ENCODE measurements around the gene LRRC27.
"Not testable (repeated sequence)": the region's sequence is repeated elsewhere in the genome, so short reads cannot be mapped to it uniquely, and the experiment has no call there.

The LRRC27 gene

GRCh38 chr10:132347931-132348267, 15.9 kb downstream of the LRRC27 start:
- no peak for TF ChIP-seq CTCF (IDR thresholded peaks at IDR 0.05; ENCODE audit: insufficient read depth, low read depth, low read length, missing control alignments)
- no peak overlapping the region for H3K4me3 ChIP-seq (ENCODE audit: low read length)
- no peak for DNase-seq (ENCODE audit: low read depth)

GRCh38 chr10:132349766-132350165, 17.8 kb downstream of the LRRC27 start:
- DNase-seq (ENCODE audit: low read depth), result no peak

GRCh38 chr10:132350391-132350790, 18.4 kb downstream of the LRRC27 start:
- no peak for DNase-seq (ENCODE audit: low read depth)
- no peak for TF ChIP-seq CTCF (IDR thresholded peaks at IDR 0.05; ENCODE audit: insufficient read depth, low read depth, low read length, missing control alignments)
- no peak overlapping the region for H3K4me3 ChIP-seq (ENCODE audit: low read length)

More at GRCh38 chr10:132349766-132350165, 17.8 kb downstream of the LRRC27 start:
- H3K4me3 ChIP-seq (ENCODE audit: low read length), result no peak overlapping the region
- TF ChIP-seq CTCF (IDR thresholded peaks at IDR 0.05; ENCODE audit: insufficient read depth, low read depth, low read length, missing control alignments), result no peak

GRCh38 chr10:132350946-132351345, 19.0 kb downstream of the LRRC27 start:
- no peak overlapping the region for H3K4me3 ChIP-seq (ENCODE audit: low read length)
- no peak for TF ChIP-seq CTCF (IDR thresholded peaks at IDR 0.05; ENCODE audit: insufficient read depth, low read depth, low read length, missing control alignments)
- no peak for DNase-seq (ENCODE audit: low read depth)

- TF ChIP-seq CTCF (IDR thresholded peaks at IDR 0.05; ENCODE audit: insufficient read depth, low read depth, low read length, missing control alignments), result no peak
- no peak overlapping the region for H3K4me3 ChIP-seq (ENCODE audit: low read length)
- no peak for DNase-seq (ENCODE audit: low read depth)
These were observed 19.6 kb downstream of the LRRC27 start for GRCh38 chr10:132351611-132352010.

GRCh38 chr10:132352462-132353308, 20.7 kb downstream of the LRRC27 start:
- not testable (repeated sequence) for H3K4me3 ChIP-seq (ENCODE audit: low read length)
- TF ChIP-seq CTCF (IDR thresholded peaks at IDR 0.05; ENCODE audit: insufficient read depth, low read depth, low read length, missing control alignments), result peak; percentile 77
- DNase-seq (ENCODE audit: low read depth), result peak; percentile 57
